Right lobe of liver (tissue), 4 donors: ENCODE results near the gene TSPAN18.

ENCODE experiments used
- CTCF ChIP-seq, 4 donors: fragments of 200-600 bp in 3 of 4; fragments of 450-650 bp in 1 of 4; IDR thresholded peaks; one replicate each; pipeline versions ENCODE4 v1.5.1 to v1.8.0; 2016 to 2022; ENCODE audit warnings: antibody characterized with exemption in 4 of 4, mild to moderate bottlenecking in 2 of 4
- POLR2A ChIP-seq: fragments of 450-650 bp; IDR thresholded peaks from one replicate; pipeline ENCODE4 v1.6.1; 2017; ENCODE audit warnings: antibody characterized with exemption, mild to moderate bottlenecking
- donor health status: DM: no; HTN: no; CAD: no.
- donor health status: DM: no; HTN: no; CAD: no.
- donor health status: DM: no; HTN: yes; CAD: no.

DNA sequence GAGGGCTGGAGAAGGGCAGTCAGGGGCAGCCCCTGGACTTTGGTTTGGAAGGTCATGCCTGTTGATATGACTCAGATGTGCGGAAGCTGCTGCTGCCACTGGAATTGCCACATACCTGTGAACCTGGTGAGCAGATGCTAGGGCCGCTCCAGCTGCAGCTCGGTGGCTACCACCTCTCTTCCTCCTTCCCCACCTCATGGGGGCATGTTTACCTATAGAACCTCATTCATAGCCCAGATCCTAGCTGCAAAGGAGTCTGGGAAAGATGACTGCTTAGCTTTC is 17.5 kb upstream of the TSPAN18 start:
- no peak for TF ChIP-seq CTCF (IDR thresholded peaks at IDR 0.05)
- TF ChIP-seq POLR2A, result no peak
